ENCODE results near the gene C6orf15.

C6orf15 gene

DNA sequence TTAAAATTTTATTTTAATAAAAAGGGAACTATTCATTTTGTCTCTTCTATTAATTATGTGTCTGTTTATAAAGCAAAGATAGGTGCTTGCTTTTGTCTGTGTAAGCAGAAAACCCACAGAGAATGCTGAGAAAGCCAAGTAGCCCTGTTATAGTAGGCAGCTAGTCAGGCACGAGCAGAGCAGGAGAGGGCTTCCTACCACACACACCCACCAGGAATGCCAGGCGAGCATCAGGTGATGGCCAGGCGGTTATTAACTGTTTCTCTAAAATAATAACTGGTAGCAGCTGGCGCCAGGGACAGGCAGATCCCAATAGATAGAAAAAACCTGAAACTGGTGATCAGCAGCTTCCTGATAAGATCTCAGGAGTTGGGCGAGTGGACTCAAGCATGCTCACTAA, 15.7 kb downstream of the C6orf15 start:
- Histone ChIP-seq H3K27me3 (ENCODE audit: insufficient read depth, low read length) (no peaks in the 10 kb centered on the region), H3F3A (ENCODE audit: insufficient read depth, low read length) (no peaks in the 10 kb centered on the region)
- TF ChIP-seq, protein P1, sequence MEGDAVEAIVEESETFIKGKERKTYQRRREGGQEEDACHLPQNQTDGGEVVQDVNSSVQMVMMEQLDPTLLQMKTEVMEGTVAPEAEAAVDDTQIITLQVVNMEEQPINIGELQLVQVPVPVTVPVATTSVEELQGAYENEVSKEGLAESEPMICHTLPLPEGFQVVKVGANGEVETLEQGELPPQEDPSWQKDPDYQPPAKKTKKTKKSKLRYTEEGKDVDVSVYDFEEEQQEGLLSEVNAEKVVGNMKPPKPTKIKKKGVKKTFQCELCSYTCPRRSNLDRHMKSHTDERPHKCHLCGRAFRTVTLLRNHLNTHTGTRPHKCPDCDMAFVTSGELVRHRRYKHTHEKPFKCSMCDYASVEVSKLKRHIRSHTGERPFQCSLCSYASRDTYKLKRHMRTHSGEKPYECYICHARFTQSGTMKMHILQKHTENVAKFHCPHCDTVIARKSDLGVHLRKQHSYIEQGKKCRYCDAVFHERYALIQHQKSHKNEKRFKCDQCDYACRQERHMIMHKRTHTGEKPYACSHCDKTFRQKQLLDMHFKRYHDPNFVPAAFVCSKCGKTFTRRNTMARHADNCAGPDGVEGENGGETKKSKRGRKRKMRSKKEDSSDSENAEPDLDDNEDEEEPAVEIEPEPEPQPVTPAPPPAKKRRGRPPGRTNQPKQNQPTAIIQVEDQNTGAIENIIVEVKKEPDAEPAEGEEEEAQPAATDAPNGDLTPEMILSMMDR (IDR thresholded peaks at IDR 0.05; ENCODE audit: low read length) = no peak

DNA sequence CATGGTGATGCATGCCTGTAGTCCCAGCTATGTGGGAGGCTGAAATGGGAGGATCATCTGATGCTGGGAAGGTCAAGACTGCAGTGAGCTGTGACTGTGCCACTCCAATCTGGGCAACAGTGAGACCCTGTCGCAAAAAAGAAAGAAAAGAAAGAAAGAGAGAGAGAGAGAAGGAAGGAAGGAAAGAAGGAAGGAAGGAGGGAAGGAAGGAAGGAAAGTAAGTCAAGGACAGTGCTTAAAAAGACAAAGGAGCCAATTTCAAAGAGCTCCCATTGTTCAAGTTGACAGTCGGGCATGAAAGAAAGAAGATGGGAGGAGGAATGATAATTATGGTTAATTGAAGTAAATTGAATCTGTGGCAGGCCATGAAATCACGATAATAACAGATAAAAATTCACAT, 16.2 kb downstream of the C6orf15 start:
- no peaks in the 10 kb centered on the region for H3K27me3 ChIP-seq (ENCODE audit: insufficient read depth, low read length)
- H3K4me2 ChIP-seq (ENCODE audit: low read length) = no peak overlapping the region
- H3K9me3 ChIP-seq (ENCODE audit: low read length) = no peaks in the 10 kb centered on the region
- no peaks in the 10 kb centered on the region for H3K79me2 ChIP-seq (ENCODE audit: insufficient read depth, low read length)
- H3K27ac ChIP-seq (ENCODE audit: low read depth, low read length, poor library complexity, severe bottlenecking) = no peak overlapping the region
- H3K4me3 ChIP-seq (ENCODE audit: low read depth, low read length, poor library complexity, severe bottlenecking) = no peak overlapping the region
- no peaks in the 10 kb centered on the region for H3F3A ChIP-seq (ENCODE audit: insufficient read depth, low read length)
- no peaks in the 10 kb centered on the region for H3K36me3 ChIP-seq (ENCODE audit: insufficient read depth, low read length)
- no peak overlapping the region for H3K9ac ChIP-seq (ENCODE audit: low read length)
- no peak overlapping the region for H2AFZ ChIP-seq (ENCODE audit: low read length)
- TF ChIP-seq, protein P1 (IDR thresholded peaks at IDR 0.05; ENCODE audit: low read length) = no peak
- TF ChIP-seq EZH2 (IDR thresholded peaks at IDR 0.05; ENCODE audit: borderline replicate concordance, low read length) = no peak
- no peaks in the 10 kb centered on the region for H3K9me2 ChIP-seq (ENCODE audit: low read depth, low read length)
- no peaks in the 10 kb centered on the region for H4K20me1 ChIP-seq (ENCODE audit: insufficient read depth, low read length)
- no peaks in the 10 kb centered on the region for H3K4me1 ChIP-seq (ENCODE audit: insufficient read depth, low read length, severe bottlenecking)

More for the DNA sequence above, 15.7 kb downstream of the C6orf15 start:
- no peak overlapping the region for H2AFZ ChIP-seq (ENCODE audit: low read length)
- no peaks in the 10 kb centered on the region for H3K9me3 ChIP-seq (ENCODE audit: low read length)
- no peak overlapping the region for H3K9ac ChIP-seq (ENCODE audit: low read length)
- H3K4me3 ChIP-seq (ENCODE audit: low read depth, low read length, poor library complexity, severe bottlenecking) = no peak overlapping the region
- no peaks in the 10 kb centered on the region for H3K36me3 ChIP-seq (ENCODE audit: insufficient read depth, low read length)
- no peaks in the 10 kb centered on the region for H3K79me2 ChIP-seq (ENCODE audit: insufficient read depth, low read length)
- H3K9me2 ChIP-seq (ENCODE audit: low read depth, low read length) = no peaks in the 10 kb centered on the region
- H3K4me2 ChIP-seq (ENCODE audit: low read length) = no peak overlapping the region
- H3K27ac ChIP-seq (ENCODE audit: low read depth, low read length, poor library complexity, severe bottlenecking) = no peak overlapping the region
- no peaks in the 10 kb centered on the region for H3K4me1 ChIP-seq (ENCODE audit: insufficient read depth, low read length, severe bottlenecking)
- H4K20me1 ChIP-seq (ENCODE audit: insufficient read depth, low read length) = no peaks in the 10 kb centered on the region

DNA sequence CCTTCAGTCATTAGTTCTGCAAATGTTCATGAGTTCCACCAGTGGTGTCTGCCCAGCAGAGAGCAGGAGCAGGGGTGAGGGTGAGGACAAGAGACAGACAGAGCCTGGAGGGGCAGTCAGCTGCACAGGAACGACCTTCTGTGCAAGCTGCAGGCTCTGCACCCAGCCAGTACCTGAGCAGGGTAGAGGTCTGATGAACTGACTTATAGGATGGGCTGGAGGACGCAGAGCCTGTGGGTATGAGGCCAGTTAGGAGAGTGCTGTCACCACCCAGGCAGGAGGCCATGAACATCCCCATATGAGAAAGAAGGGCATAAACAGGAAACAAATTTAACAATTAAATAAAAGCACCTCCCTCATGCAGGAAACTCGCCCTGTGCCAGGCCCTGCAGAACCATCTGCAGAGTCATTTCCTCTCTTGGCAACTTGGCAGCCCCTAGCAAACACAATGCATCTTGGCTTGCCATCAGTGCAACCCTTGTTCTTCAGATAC, 17.9 kb downstream of the C6orf15 start:
- H3K27ac ChIP-seq (ENCODE audit: low read depth, low read length, poor library complexity, severe bottlenecking) = no peak overlapping the region
- no peak overlapping the region for H3K9ac ChIP-seq (ENCODE audit: low read length)
- H3K9me3 ChIP-seq (ENCODE audit: low read length) = no peaks in the 10 kb centered on the region
- H3K27me3 ChIP-seq (ENCODE audit: insufficient read depth, low read length) = peaks cover 5% of the 10 kb centered on the region; the same call in 1 of the 2 replicates
- no peaks in the 10 kb centered on the region for H3K9me2 ChIP-seq (ENCODE audit: low read depth, low read length)
- H3K36me3 ChIP-seq (ENCODE audit: insufficient read depth, low read length) = no peaks in the 10 kb centered on the region
- H3F3A ChIP-seq (ENCODE audit: insufficient read depth, low read length) = no peaks in the 10 kb centered on the region
- no peak overlapping the region for H3K4me3 ChIP-seq (ENCODE audit: low read depth, low read length, poor library complexity, severe bottlenecking)
- no peak for TF ChIP-seq EZH2 (IDR thresholded peaks at IDR 0.05; ENCODE audit: borderline replicate concordance, low read length)
- TF ChIP-seq, protein P1 (IDR thresholded peaks at IDR 0.05; ENCODE audit: low read length) = no peak
- H3K4me2 ChIP-seq (ENCODE audit: low read length) = no peak overlapping the region
- no peaks in the 10 kb centered on the region for H4K20me1 ChIP-seq (ENCODE audit: insufficient read depth, low read length)
- H3K4me1 ChIP-seq (ENCODE audit: insufficient read depth, low read length, severe bottlenecking) = no peaks in the 10 kb centered on the region
- H3K79me2 ChIP-seq (ENCODE audit: insufficient read depth, low read length) = no peaks in the 10 kb centered on the region
- no peak overlapping the region for H2AFZ ChIP-seq (ENCODE audit: low read length)
